A549 treated with dexamethasone at 1 μM for 4 hours (cell line): ENCODE data around the gene CD209. TPM values are rescaled to one million over a fixed set of nuclear protein-coding genes. Genes with fewer than 3 reads are reported as not detected.

ENCODE experiments used
- total RNA-seq: library from RNA; stranded (reverse); fragments of 200-300 nt; extraction: Qiagen RNA extraction; gene quantifications from 5 replicates; pipeline ENCODE4 v1.2.3, GENCODE V29; 2022

Gene CD209
- not detected in 5 replicates for total RNA-seq

GRCh38 chr19:7746903-7747884 lies at the start of gene CD209:
Gene CD209, minus strand, starts transcription at chr19:7747534. Its CDS starts 23 bp downstream, at chr19:7747511.

GRCh38 chr19:7762719-7763293 lies 15.5 kb upstream of the CD209 start, which contains the start of gene CLEC4M:
Gene CLEC4M, plus strand, starts transcription at chr19:7763243. Its CDS starts 24 bp downstream, at chr19:7763267.

GRCh38 chr19:7732045-7732444 lies 15.3 kb downstream of the CD209 start, which contains the start of gene CLEC4G:
Gene CLEC4G, minus strand, starts transcription at chr19:7732110. Its CDS starts 8 bp downstream, at chr19:7732102.

GRCh38 chr19:7701654-7702457 lies 45.5 kb downstream of the CD209 start, which contains the start of gene FCER2:
Gene FCER2, minus strand, starts transcription at chr19:7702131. Its CDS starts 2,371 bp downstream, at chr19:7699760.

Other genes with a start within 250 kb of the CD209 start
- gene ZNF358, start 231.4 kb downstream of the CD209 start, total RNA-seq, result 17.7 to 24.8 TPM (median 22.3 TPM) in 5 replicates
- 9.6 to 12.8 TPM (median 11.7 TPM) in 5 replicates for gene MCOLN1, start 224.9 kb downstream of the CD209 start, total RNA-seq
- 24.0 to 42.0 TPM (median 40.3 TPM) in 5 replicates for gene PNPLA6, start 211.8 kb downstream of the CD209 start, total RNA-seq
- gene CAMSAP3, start 151.7 kb downstream of the CD209 start, total RNA-seq, result 3.7 to 7.6 TPM (median 6.1 TPM) in 5 replicates
- gene XAB2, start 118.0 kb downstream of the CD209 start, total RNA-seq, result 18.9 to 29.4 TPM (median 26.3 TPM) in 5 replicates
- 44.7 to 84.3 TPM (median 46.8 TPM) in 5 replicates for gene PET100, start 117.7 kb downstream of the CD209 start, total RNA-seq
- not detected in 5 replicates for gene PCP2, start 113.8 kb downstream of the CD209 start, total RNA-seq
- gene STXBP2, start 110.4 kb downstream of the CD209 start, total RNA-seq, result 28.4 to 45.3 TPM (median 38.6 TPM) in 5 replicates
- gene RETN, start 78.5 kb downstream of the CD209 start, total RNA-seq, result not detected in 5 replicates
- not detected in 5 replicates for gene MCEMP1, start 70.4 kb downstream of the CD209 start, total RNA-seq
- 50.6 to 101 TPM (median 96.9 TPM) in 5 replicates for gene TRAPPC5, start 66.7 kb downstream of the CD209 start, total RNA-seq
- gene FCER2, start 45.4 kb downstream of the CD209 start, total RNA-seq, result not detected in 5 replicates
- not detected in 5 replicates for gene CLEC4G, start 15.4 kb downstream of the CD209 start, total RNA-seq
- not detected in 5 replicates for gene CLEC4M, start 15.7 kb upstream of the CD209 start, total RNA-seq
- 0.94 to 1.9 TPM (median 1.8 TPM) in 5 replicates for gene EVI5L, start 82.7 kb upstream of the CD209 start, total RNA-seq
- 0.30 to 0.51 TPM (median 0.45 TPM) in 5 replicates for gene PRR36, start 126.9 kb upstream of the CD209 start, total RNA-seq
- 5.1 to 7.1 TPM (median 5.7 TPM) in 5 replicates for gene LRRC8E, start 141.0 kb upstream of the CD209 start, total RNA-seq
- 8.6 to 16.3 TPM (median 14.9 TPM) in 5 replicates for gene MAP2K7, start 156.3 kb upstream of the CD209 start, total RNA-seq
- gene TGFBR3L, start 167.3 kb upstream of the CD209 start, total RNA-seq, result 0.36 to 2.0 TPM (median 1.7 TPM) in 5 replicates
- gene SNAPC2, start 172.8 kb upstream of the CD209 start, total RNA-seq, result 17.5 to 29.6 TPM (median 28.0 TPM) in 5 replicates
- gene CTXN1, start 178.6 kb upstream of the CD209 start, total RNA-seq, result 8.2 to 19.6 TPM (median 17.2 TPM) in 5 replicates
- 24.1 to 32.3 TPM (median 29.4 TPM) in 5 replicates for gene TIMM44, start 196.1 kb upstream of the CD209 start, total RNA-seq